Liver (tissue), 9 donors: ENCODE measurements around the gene CCND1. TPM values are rescaled to one million over a fixed set of nuclear protein-coding genes. Genes with fewer than 3 reads are reported as not detected.

ENCODE experiments used
- DNase-seq: peaks from one replicate; pipeline ENCODE4 v3.0.0-alpha.2; 2017; ENCODE audit warnings: low spot score
- H3K27ac ChIP-seq, 2 donors: one replicate each; pipeline ENCODE4 v1.7.0; 2013; ENCODE audit warnings: inconsistent platforms in 2 of 2, low read length in 2 of 2, control low read depth in 1 of 2, low read depth in 1 of 2, mild to moderate bottlenecking in 1 of 2
- H3K27me3 ChIP-seq, 4 donors: one replicate each; pipeline versions ENCODE4 v1.6.1 to v1.7.0; 2013; ENCODE audit warnings: low read length in 3 of 4, inconsistent platforms in 1 of 4, mild to moderate bottlenecking in 1 of 4, moderate library complexity in 1 of 4; ENCODE audit not compliant: control insufficient read depth in 4 of 4, insufficient read depth in 4 of 4
- H3K36me3 ChIP-seq, 4 donors: one replicate each; pipeline versions ENCODE4 v1.6.1 to v1.7.0; 2013; ENCODE audit warnings: low read length in 3 of 4, mild to moderate bottlenecking in 3 of 4, low read depth in 1 of 4, moderate library complexity in 1 of 4; ENCODE audit not compliant: control insufficient read depth in 4 of 4, insufficient read depth in 3 of 4
- H3K4me1 ChIP-seq, 4 donors: one replicate each; pipeline versions ENCODE4 v1.6.1 to v1.7.0; 2013; ENCODE audit warnings: low read length in 3 of 4, mild to moderate bottlenecking in 3 of 4, moderate library complexity in 1 of 4; ENCODE audit not compliant: control insufficient read depth in 4 of 4, insufficient read depth in 4 of 4
- H3K4me3 ChIP-seq, 3 donors: one replicate each; pipeline versions ENCODE4 v1.6.1 to v1.7.0; 2013; ENCODE audit warnings: low read length in 3 of 3, control low read depth in 1 of 3, low read depth in 1 of 3, mild to moderate bottlenecking in 1 of 3
- H3K9ac ChIP-seq, 2 donors: one replicate each; pipeline ENCODE4 v1.7.0; 2013; ENCODE audit warnings: low read length in 2 of 2, mild to moderate bottlenecking in 2 of 2, moderate library complexity in 2 of 2, control low read depth in 1 of 2, low read depth in 1 of 2
- H3K9me3 ChIP-seq, 4 donors: one replicate each; pipeline versions ENCODE4 v1.6.1 to v1.7.0; 2013; ENCODE audit warnings: low read length in 3 of 4; ENCODE audit not compliant: control insufficient read depth in 4 of 4
- CTCF ChIP-seq: fragments of 150-350 bp; IDR thresholded peaks from 2 replicates; pipeline ENCODE4 v1.5.1; 2017; ENCODE audit warnings: improper control_type of control experiment, low read depth, low read length; ENCODE audit not compliant: missing input control
- EGR1 ChIP-seq, 2 donors: IDR thresholded peaks; 2 replicates each; pipeline ENCODE4 v1.6.1; 2016 to 2018; ENCODE audit warnings: antibody characterized with exemption in 2 of 2, low read depth in 2 of 2
- FOXA1 ChIP-seq: IDR thresholded peaks from 2 replicates; pipeline ENCODE4 v1.6.1; 2016; ENCODE audit warnings: antibody characterized with exemption
- FOXA2 ChIP-seq: IDR thresholded peaks from 2 replicates; pipeline ENCODE4 v1.6.1; 2016; ENCODE audit warnings: antibody characterized with exemption
- GABPA ChIP-seq, 2 donors: IDR thresholded peaks in 1 of 2; conservative IDR thresholded peaks in 1 of 2; 2 replicates each; pipeline ENCODE4 v1.6.1; 2016; ENCODE audit warnings: antibody characterized with exemption in 2 of 2, mild to moderate bottlenecking in 1 of 2, moderate library complexity in 1 of 2
- HNF4A ChIP-seq, 2 donors: conservative IDR thresholded peaks; 2 replicates each; pipeline ENCODE4 v1.6.1; 2016; ENCODE audit warnings: antibody characterized with exemption in 2 of 2, mild to moderate bottlenecking in 2 of 2
- HNF4G ChIP-seq: IDR thresholded peaks from 2 replicates; pipeline ENCODE4 v1.6.1; 2016; ENCODE audit warnings: antibody characterized with exemption
- JUND ChIP-seq, 2 donors: IDR thresholded peaks; 2 replicates each; pipeline ENCODE4 v1.6.1; 2016; ENCODE audit warnings: antibody characterized with exemption in 2 of 2
- NR2F2 ChIP-seq: IDR thresholded peaks from 2 replicates; pipeline ENCODE4 v1.6.1; 2016; ENCODE audit warnings: antibody characterized with exemption
- RAD21 ChIP-seq, 2 donors: IDR thresholded peaks; 2 replicates each; pipeline ENCODE4 v1.6.1; 2016; ENCODE audit warnings: antibody characterized with exemption in 2 of 2, mild to moderate bottlenecking in 2 of 2
- REST ChIP-seq: IDR thresholded peaks from 2 replicates; pipeline ENCODE4 v1.6.1; 2016; ENCODE audit warnings: antibody characterized with exemption, mild to moderate bottlenecking
- RXRA ChIP-seq, 2 donors: IDR thresholded peaks; 2 replicates each; pipeline ENCODE4 v1.6.1; 2017 to 2018; ENCODE audit warnings: antibody characterized with exemption in 2 of 2, mild to moderate bottlenecking in 1 of 2
- SP1 ChIP-seq: IDR thresholded peaks from 2 replicates; pipeline ENCODE4 v1.6.1; 2018; ENCODE audit warnings: antibody characterized with exemption, mild to moderate bottlenecking
- TAF1 ChIP-seq: conservative IDR thresholded peaks from 2 replicates; pipeline ENCODE4 v1.6.1; 2016; ENCODE audit warnings: antibody characterized with exemption, mild to moderate bottlenecking
- YY1 ChIP-seq: IDR thresholded peaks from 2 replicates; pipeline ENCODE4 v1.6.1; 2016; ENCODE audit warnings: antibody characterized with exemption, mild to moderate bottlenecking
- WGBS: extraction: QIAGEN DNeasy Blood & Tissue Kit; methylation state at CpG from one replicate; pipeline ENCODE4 v1.1.7; 2013; 5-methylcytosine and 5-hydroxymethylcytosine counted together
- polyA plus RNA-seq, 2 donors: library from polyadenylated mRNA; stranded (reverse) in 1 of 2; unstranded in 1 of 2; fragments of 200-250 nt in 1 of 2; fragments of >200 nt in 1 of 2; fragmentation: Nextera tagmentation in 1 of 2; extraction: Ambion mirVana in 1 of 2; gene quantifications; one replicate each; pipeline versions ENCODE4 v1.2.1 to v1.2.3, GENCODE V29; 2013 to 2015
- total RNA-seq, 2 donors: library from RNA; depleted of rRNA; stranded (reverse); fragments of >200 nt; gene quantifications; one replicate each; pipeline ENCODE4 v1.2.3, GENCODE V29; 2014
- TF ChIP-seq, protein P1 (sequence below): IDR thresholded peaks from 2 replicates; pipeline ENCODE4 v1.6.1; 2016; ENCODE audit warnings: antibody characterized with exemption
- TF ChIP-seq, protein P2 (sequence below): IDR thresholded peaks from 2 replicates; pipeline ENCODE4 v1.6.1; 2016; ENCODE audit warnings: antibody characterized with exemption
- TF ChIP-seq, protein P3 (sequence below): IDR thresholded peaks from 2 replicates; pipeline ENCODE4 v1.6.1; 2016; ENCODE audit warnings: antibody characterized with exemption
- donor health status: healthy.
- donor health status: healthy.
- donor health status: healthy.
- donor health status: healthy.
- donor health status: healthy.

Gene CCND1
- total and polyA plus RNA-seq, 4 donors = 28.9 to 100 (median 53.3) TPM

DNA sequence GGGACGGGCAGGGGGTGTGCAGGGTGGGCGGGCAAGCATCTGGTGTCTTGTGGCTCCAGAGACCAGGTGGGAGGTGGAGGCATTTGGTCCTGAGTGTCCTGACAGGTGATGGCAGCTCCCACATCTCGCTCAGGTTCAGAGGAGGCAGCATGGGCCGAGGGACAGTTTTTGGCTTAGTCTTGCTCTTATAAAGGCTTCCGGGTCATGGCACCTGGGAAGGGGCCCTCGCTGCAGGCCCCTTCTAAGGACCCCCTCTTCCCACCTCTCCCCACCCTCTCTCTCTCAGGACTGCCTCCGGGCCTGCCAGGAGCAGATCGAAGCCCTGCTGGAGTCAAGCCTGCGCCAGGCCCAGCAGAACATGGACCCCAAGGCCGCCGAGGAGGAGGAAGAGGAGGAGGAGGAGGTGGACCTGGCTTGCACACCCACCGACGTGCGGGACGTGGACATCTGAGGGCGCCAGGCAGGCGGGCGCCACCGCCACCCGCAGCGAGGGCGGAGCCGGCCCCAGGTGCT is 9.9 kb downstream of the CCND1 start:
- DNase-seq = no peak
- Histone ChIP-seq H3K4me3 (no peak overlapping the region), H3K36me3 (peaks cover 17 to 49% (median 43%) of the 10 kb centered on the region in 4 donors), H3K27me3 (no peaks in the 10 kb centered on the region), H3K9me3 (no peaks in the 10 kb centered on the region), H3K9ac (no peak overlapping the region), H3K4me1 (peaks cover 0 to 6% (median 4%) of the 10 kb centered on the region in 4 donors), H3K27ac (no peak overlapping the region)
- no peak for TF ChIP-seq HNF4G
- no peak for TF ChIP-seq JUND (IDR thresholded peaks at IDR 0.05)
- TF ChIP-seq HNF4A (conservative IDR thresholded peaks at IDR 0.05) = no peak
- TF ChIP-seq RXRA (IDR thresholded peaks at IDR 0.05) = no peak
- TF ChIP-seq NR2F2 = no peak
- 89% methylated on average over 23 of the region's 23 CpGs for WGBS

- Histone ChIP-seq H3K4me1 (peaks cover 0 to 6% (median 4%) of the 10 kb centered on the region in 4 donors), H3K27me3 (no peaks in the 10 kb centered on the region), H3K9me3 (no peaks in the 10 kb centered on the region), H3K9ac (no peak overlapping the region), H3K4me3 (no peak overlapping the region), H3K27ac (no peak overlapping the region), H3K36me3 (peaks cover 14 to 49% (median 42%) of the 10 kb centered on the region in 4 donors)
- TF ChIP-seq, protein P1, sequence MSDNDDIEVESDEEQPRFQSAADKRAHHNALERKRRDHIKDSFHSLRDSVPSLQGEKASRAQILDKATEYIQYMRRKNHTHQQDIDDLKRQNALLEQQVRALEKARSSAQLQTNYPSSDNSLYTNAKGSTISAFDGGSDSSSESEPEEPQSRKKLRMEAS = no peak
- TF ChIP-seq RAD21 (IDR thresholded peaks at IDR 0.05) (no peak), FOXA2 (no peak), GABPA (IDR thresholded peaks at IDR 0.05 in 1 of 2, conservative IDR thresholded peaks at IDR 0.05 in 1 of 2) (no peak), EGR1 (IDR thresholded peaks at IDR 0.05; ENCODE audit: low read depth in 2 of 2) (no peak)
- DNase-seq = no peak
- WGBS = 94% methylated on average over 15 of the region's 15 CpGs
These were observed 11.1 kb downstream of the CCND1 start for GRCh38 chr11:69651834-69652620.

DNA sequence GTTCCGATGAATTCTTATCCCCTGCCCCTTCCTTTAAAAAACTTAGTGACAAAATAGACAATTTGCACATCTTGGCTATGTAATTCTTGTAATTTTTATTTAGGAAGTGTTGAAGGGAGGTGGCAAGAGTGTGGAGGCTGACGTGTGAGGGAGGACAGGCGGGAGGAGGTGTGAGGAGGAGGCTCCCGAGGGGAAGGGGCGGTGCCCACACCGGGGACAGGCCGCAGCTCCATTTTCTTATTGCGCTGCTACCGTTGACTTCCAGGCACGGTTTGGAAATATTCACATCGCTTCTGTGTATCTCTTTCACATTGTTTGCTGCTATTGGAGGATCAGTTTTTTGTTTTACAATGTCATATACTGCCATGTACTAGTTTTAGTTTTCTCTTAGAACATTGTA is 12.0 kb downstream of the CCND1 start:
- peaks cover 12 to 49% (median 37%) of the 10 kb centered on the region in 4 donors for H3K36me3 ChIP-seq
- no peak overlapping the region for H3K9ac ChIP-seq
- H3K4me3 ChIP-seq = no peak overlapping the region
- 86% methylated on average over 11 of the region's 11 CpGs for WGBS
- TF ChIP-seq NR2F2 (no peak), GABPA (IDR thresholded peaks at IDR 0.05 in 1 of 2, conservative IDR thresholded peaks at IDR 0.05 in 1 of 2) (no peak), RXRA (IDR thresholded peaks at IDR 0.05) (no peak), CTCF (no peak), EGR1 (IDR thresholded peaks at IDR 0.05; ENCODE audit: low read depth in 2 of 2) (no peak), HNF4A (conservative IDR thresholded peaks at IDR 0.05) (no peak), HNF4G (no peak), FOXA2 (no peak), SP1 (no peak), YY1 (no peak), REST (no peak), TAF1 (no peak), JUND (IDR thresholded peaks at IDR 0.05) (no peak), FOXA1 (no peak), RAD21 (IDR thresholded peaks at IDR 0.05) (no peak)
- TF ChIP-seq, protein P2, sequence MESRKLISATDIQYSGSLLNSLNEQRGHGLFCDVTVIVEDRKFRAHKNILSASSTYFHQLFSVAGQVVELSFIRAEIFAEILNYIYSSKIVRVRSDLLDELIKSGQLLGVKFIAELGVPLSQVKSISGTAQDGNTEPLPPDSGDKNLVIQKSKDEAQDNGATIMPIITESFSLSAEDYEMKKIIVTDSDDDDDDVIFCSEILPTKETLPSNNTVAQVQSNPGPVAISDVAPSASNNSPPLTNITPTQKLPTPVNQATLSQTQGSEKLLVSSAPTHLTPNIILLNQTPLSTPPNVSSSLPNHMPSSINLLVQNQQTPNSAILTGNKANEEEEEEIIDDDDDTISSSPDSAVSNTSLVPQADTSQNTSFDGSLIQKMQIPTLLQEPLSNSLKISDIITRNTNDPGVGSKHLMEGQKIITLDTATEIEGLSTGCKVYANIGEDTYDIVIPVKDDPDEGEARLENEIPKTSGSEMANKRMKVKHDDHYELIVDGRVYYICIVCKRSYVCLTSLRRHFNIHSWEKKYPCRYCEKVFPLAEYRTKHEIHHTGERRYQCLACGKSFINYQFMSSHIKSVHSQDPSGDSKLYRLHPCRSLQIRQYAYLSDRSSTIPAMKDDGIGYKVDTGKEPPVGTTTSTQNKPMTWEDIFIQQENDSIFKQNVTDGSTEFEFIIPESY = no peak
- TF ChIP-seq, protein P1 = no peak
- TF ChIP-seq, protein P3, sequence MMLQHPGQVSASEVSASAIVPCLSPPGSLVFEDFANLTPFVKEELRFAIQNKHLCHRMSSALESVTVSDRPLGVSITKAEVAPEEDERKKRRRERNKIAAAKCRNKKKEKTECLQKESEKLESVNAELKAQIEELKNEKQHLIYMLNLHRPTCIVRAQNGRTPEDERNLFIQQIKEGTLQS = no peak
- H3K9me3 ChIP-seq = no peaks in the 10 kb centered on the region
- H3K4me1 ChIP-seq = peaks cover 0 to 6% (median 4%) of the 10 kb centered on the region in 4 donors
- no peak for DNase-seq
- no peaks in the 10 kb centered on the region for H3K27me3 ChIP-seq
- no peak overlapping the region for H3K27ac ChIP-seq
